Suprapubic skin (tissue), 4 donors: ENCODE measurements around the gene U2SURP. TPM values are rescaled to one million over a fixed set of nuclear protein-coding genes. Genes with fewer than 3 reads are reported as not detected.

Experiments used
- DNase-seq, 2 donors: peaks; one replicate each; pipeline ENCODE4 v3.0.0-alpha.2; 2019; ENCODE audit warnings: low spot score in 2 of 2
- H3K27ac ChIP-seq: fragments of 200-600 bp; sonication (generic); one replicate; pipeline ENCODE4 v1.5.1; 2019
- H3K27me3 ChIP-seq: fragments of 200-600 bp; sonication (generic); one replicate; pipeline ENCODE4 v1.5.1; 2019
- H3K36me3 ChIP-seq: fragments of 200-600 bp; sonication (generic); one replicate; pipeline ENCODE4 v1.5.1; 2019
- H3K4me1 ChIP-seq: fragments of 200-600 bp; sonication (generic); one replicate; pipeline ENCODE4 v1.5.1; 2019
- H3K4me3 ChIP-seq: fragments of 200-600 bp; sonication (generic); one replicate; pipeline ENCODE4 v1.5.1; 2019; ENCODE audit warnings: mild to moderate bottlenecking
- H3K9me3 ChIP-seq: fragments of 200-600 bp; sonication (generic); one replicate; pipeline ENCODE4 v1.5.1; 2019
- CTCF ChIP-seq, 2 donors: fragments of 200-600 bp in 1 of 2; fragments of 450-650 bp in 1 of 2; sonication (generic) in 1 of 2; IDR thresholded peaks; one replicate each; pipeline ENCODE4 v1.5.1; 2016 to 2019; ENCODE audit warnings: antibody characterized with exemption in 2 of 2, mild to moderate bottlenecking in 1 of 2, moderate library complexity in 1 of 2
- EP300 ChIP-seq: sonication (generic); formaldehyde crosslinking; IDR thresholded peaks from one replicate; pipeline ENCODE4 v1.6.1; 2017; ENCODE audit warnings: antibody characterized with exemption
- POLR2A ChIP-seq, 2 donors: fragments of 450-650 bp; IDR thresholded peaks; one replicate each; pipeline ENCODE4 v1.6.1; 2017; ENCODE audit warnings: antibody characterized with exemption in 2 of 2, mild to moderate bottlenecking in 2 of 2, moderate library complexity in 2 of 2
- POLR2AphosphoS5 ChIP-seq, 3 donors: sonication (generic); formaldehyde crosslinking; IDR thresholded peaks; one replicate each; pipeline ENCODE4 v1.6.1; 2017; ENCODE audit warnings: antibody characterized with exemption in 3 of 3
- WGBS: methylation state at CpG from one replicate; pipeline ENCODE4 v1.1.5; 2018; 5-methylcytosine and 5-hydroxymethylcytosine counted together
- total RNA-seq, 4 donors: library from RNA; depleted of rRNA; stranded (reverse); fragments of >200 nt; gene quantifications; one replicate each; pipeline ENCODE4 v1.1.0, GENCODE V29; 2016

Gene U2SURP
- total RNA-seq, 4 donors from 2014 or later: 51.4 to 175 (median 62.1) TPM

GRCh38 chr3:142993958-142994442, 7.4 kb upstream of the U2SURP start:
- TF ChIP-seq EP300: no peak
- TF ChIP-seq POLR2AphosphoS5 (IDR thresholded peaks at IDR 0.05): no peak
- peak; percentile 37 to 56 for TF ChIP-seq CTCF (IDR thresholded peaks at IDR 0.05)
- H3K9me3 ChIP-seq: no peaks in the 10 kb centered on the region
- H3K4me1 ChIP-seq: no peaks in the 10 kb centered on the region
- H3K27ac ChIP-seq: no peak overlapping the region
- H3K4me3 ChIP-seq: no peak overlapping the region
- H3K27me3 ChIP-seq: no peaks in the 10 kb centered on the region
- WGBS: 11% methylated on average over 4 of the region's 4 CpGs
- DNase-seq: peak in 1 of 2 donors; percentile 76
- no peaks in the 10 kb centered on the region for H3K36me3 ChIP-seq

- Histone ChIP-seq H3K4me3 (no peak overlapping the region), H3K4me1 (peaks cover 14% of the 10 kb centered on the region), H3K9me3 (no peaks in the 10 kb centered on the region), H3K36me3 (no peaks in the 10 kb centered on the region), H3K27ac (no peak overlapping the region), H3K27me3 (no peaks in the 10 kb centered on the region)
- no peak for DNase-seq
- WGBS: 30% methylated on average over 2 of the region's 2 CpGs
- TF ChIP-seq EP300 (no peak), CTCF (IDR thresholded peaks at IDR 0.05) (no peak), POLR2A (IDR thresholded peaks at IDR 0.05) (no peak), POLR2AphosphoS5 (IDR thresholded peaks at IDR 0.05) (no peak)
These were observed 4.0 kb upstream of the U2SURP start for GRCh38 chr3:142997330-142997729.

GRCh38 chr3:142998439-142998838, 2.9 kb upstream of the U2SURP start:
- TF ChIP-seq EP300 (no peak), CTCF (IDR thresholded peaks at IDR 0.05) (no peak), POLR2AphosphoS5 (IDR thresholded peaks at IDR 0.05) (no peak), POLR2A (IDR thresholded peaks at IDR 0.05) (no peak)
- no peak for DNase-seq
- Histone ChIP-seq H3K4me1 (peaks cover 26% of the 10 kb centered on the region), H3K27ac (no peak overlapping the region), H3K4me3 (no peak overlapping the region), H3K9me3 (no peaks in the 10 kb centered on the region), H3K36me3 (no peaks in the 10 kb centered on the region), H3K27me3 (no peaks in the 10 kb centered on the region)
- 80% methylated on average over 3 of the region's 3 CpGs for WGBS

- no peaks in the 10 kb centered on the region for H3K27me3 ChIP-seq
- WGBS: 78% methylated on average over 4 of the region's 4 CpGs
- H3K9me3 ChIP-seq: no peaks in the 10 kb centered on the region
- DNase-seq: no peak
- TF ChIP-seq EP300 (no peak), POLR2A (IDR thresholded peaks at IDR 0.05) (no peak), CTCF (IDR thresholded peaks at IDR 0.05) (no peak), POLR2AphosphoS5 (IDR thresholded peaks at IDR 0.05) (no peak)
- H3K27ac ChIP-seq: no peak overlapping the region
- peak overlapping the region; percentile 97 for H3K4me3 ChIP-seq
- peaks cover 40% of the 10 kb centered on the region for H3K4me1 ChIP-seq
- no peaks in the 10 kb centered on the region for H3K36me3 ChIP-seq
These were observed 1.5 kb upstream of the U2SURP start for GRCh38 chr3:142999881-143000280.

GRCh38 chr3:143000528-143000927, 842 bp upstream of the U2SURP start:
- Histone ChIP-seq H3K27me3 (no peaks in the 10 kb centered on the region), H3K27ac (peak overlapping the region; percentile 96), H3K4me1 (peaks cover 44% of the 10 kb centered on the region), H3K9me3 (no peaks in the 10 kb centered on the region), H3K4me3 (peak overlapping the region; percentile 97), H3K36me3 (no peaks in the 10 kb centered on the region)
- no peak for DNase-seq
- TF ChIP-seq POLR2A (IDR thresholded peaks at IDR 0.05): no peak
- peak; percentile 10 for TF ChIP-seq EP300
- WGBS: 25% methylated on average over 10 of the region's 10 CpGs

GRCh38 chr3:143001034-143001368, 369 bp upstream of the U2SURP start:
- WGBS: under 1% methylated on average over 15 of the region's 15 CpGs
- Histone ChIP-seq H3K9me3 (no peaks in the 10 kb centered on the region), H3K27ac (peak overlapping the region; percentile 96), H3K4me1 (peaks cover 49% of the 10 kb centered on the region), H3K36me3 (no peaks in the 10 kb centered on the region), H3K27me3 (no peaks in the 10 kb centered on the region), H3K4me3 (peak overlapping the region; percentile 97)
- TF ChIP-seq POLR2A (IDR thresholded peaks at IDR 0.05): no peak
- DNase-seq: peak in 1 of 2 donors; percentile 83
